ENCODE measurements around the gene HMGA1. TPM values are rescaled to one million over a fixed set of nuclear protein-coding genes. Genes with fewer than 3 reads are reported as not detected.
A peak's percentile ranks its signal among the peaks of the same experiment; 100 is the strongest.

The HMGA1 gene
- total and polyA plus RNA-seq, 10 of the 15 experiments (the other 5 are each of a cell fraction or from before 2014, with no cell fraction given): 13.4 to 885 (median 508) TPM

DNA sequence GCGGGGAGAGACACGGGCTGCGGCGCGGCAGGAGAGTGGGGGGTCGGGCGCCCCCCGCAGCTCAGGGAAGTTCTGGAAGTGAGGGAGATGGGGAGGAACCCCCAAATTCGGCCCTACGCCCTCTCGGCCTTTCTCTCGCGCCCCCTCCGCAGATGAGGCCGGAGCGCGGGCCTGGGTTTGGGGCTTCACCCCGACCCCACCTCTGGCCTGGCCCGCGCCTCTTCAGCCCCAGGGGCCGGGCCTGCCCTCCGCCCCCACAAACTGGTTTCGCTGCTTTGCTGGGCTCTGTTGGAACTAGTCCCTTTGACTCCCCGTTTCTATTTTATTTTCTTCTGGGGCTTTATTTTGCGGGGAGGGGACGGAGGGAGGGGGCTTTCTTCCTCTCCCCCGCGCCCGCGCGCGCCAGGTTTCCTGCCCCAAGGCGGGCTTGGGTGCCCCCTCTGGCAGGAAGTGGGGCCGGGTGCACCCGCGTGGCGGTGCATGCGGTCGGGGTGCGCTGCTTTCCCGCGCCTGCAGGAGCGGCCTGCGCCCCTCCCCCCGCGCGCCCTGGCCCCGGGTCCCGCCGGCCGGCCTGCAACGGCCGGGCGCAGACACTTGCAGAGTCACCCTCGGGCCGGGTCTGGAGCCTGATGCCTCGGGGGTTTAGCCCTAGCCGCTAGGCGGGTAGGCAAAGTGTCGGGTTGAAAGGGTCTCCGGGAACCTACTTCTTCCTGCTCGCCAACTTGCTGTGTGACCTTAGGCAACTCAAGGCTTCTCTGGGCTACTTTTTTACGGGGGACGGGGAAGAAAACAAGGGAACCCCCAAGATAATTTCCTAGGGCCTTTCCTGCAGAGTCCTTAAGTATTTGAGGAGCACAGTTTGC lies 1.3 kb downstream of the HMGA1 start (continued):
- TF ChIP-seq, protein P1, sequence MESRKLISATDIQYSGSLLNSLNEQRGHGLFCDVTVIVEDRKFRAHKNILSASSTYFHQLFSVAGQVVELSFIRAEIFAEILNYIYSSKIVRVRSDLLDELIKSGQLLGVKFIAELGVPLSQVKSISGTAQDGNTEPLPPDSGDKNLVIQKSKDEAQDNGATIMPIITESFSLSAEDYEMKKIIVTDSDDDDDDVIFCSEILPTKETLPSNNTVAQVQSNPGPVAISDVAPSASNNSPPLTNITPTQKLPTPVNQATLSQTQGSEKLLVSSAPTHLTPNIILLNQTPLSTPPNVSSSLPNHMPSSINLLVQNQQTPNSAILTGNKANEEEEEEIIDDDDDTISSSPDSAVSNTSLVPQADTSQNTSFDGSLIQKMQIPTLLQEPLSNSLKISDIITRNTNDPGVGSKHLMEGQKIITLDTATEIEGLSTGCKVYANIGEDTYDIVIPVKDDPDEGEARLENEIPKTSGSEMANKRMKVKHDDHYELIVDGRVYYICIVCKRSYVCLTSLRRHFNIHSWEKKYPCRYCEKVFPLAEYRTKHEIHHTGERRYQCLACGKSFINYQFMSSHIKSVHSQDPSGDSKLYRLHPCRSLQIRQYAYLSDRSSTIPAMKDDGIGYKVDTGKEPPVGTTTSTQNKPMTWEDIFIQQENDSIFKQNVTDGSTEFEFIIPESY (IDR thresholded peaks at IDR 0.05): no peak
- no peak for TF ChIP-seq SMAD1 (IDR thresholded peaks at IDR 0.05; ENCODE audit: low read depth, partially characterized antibody)
- peak; percentile 92; the same call in 1 of the 2 replicates for TF ChIP-seq GATAD2B (conservative IDR thresholded peaks at IDR 0.05; ENCODE audit: low read depth)
- TF ChIP-seq PML (IDR thresholded peaks at IDR 0.05; ENCODE audit: low read length): no peak
- TF ChIP-seq HDGF (IDR thresholded peaks at IDR 0.05): no peak
- no peak for TF ChIP-seq SUPT20H (IDR thresholded peaks at IDR 0.05; ENCODE audit: borderline replicate concordance, control insufficient read depth, low read depth, low read length)
- TF ChIP-seq, protein P2, sequence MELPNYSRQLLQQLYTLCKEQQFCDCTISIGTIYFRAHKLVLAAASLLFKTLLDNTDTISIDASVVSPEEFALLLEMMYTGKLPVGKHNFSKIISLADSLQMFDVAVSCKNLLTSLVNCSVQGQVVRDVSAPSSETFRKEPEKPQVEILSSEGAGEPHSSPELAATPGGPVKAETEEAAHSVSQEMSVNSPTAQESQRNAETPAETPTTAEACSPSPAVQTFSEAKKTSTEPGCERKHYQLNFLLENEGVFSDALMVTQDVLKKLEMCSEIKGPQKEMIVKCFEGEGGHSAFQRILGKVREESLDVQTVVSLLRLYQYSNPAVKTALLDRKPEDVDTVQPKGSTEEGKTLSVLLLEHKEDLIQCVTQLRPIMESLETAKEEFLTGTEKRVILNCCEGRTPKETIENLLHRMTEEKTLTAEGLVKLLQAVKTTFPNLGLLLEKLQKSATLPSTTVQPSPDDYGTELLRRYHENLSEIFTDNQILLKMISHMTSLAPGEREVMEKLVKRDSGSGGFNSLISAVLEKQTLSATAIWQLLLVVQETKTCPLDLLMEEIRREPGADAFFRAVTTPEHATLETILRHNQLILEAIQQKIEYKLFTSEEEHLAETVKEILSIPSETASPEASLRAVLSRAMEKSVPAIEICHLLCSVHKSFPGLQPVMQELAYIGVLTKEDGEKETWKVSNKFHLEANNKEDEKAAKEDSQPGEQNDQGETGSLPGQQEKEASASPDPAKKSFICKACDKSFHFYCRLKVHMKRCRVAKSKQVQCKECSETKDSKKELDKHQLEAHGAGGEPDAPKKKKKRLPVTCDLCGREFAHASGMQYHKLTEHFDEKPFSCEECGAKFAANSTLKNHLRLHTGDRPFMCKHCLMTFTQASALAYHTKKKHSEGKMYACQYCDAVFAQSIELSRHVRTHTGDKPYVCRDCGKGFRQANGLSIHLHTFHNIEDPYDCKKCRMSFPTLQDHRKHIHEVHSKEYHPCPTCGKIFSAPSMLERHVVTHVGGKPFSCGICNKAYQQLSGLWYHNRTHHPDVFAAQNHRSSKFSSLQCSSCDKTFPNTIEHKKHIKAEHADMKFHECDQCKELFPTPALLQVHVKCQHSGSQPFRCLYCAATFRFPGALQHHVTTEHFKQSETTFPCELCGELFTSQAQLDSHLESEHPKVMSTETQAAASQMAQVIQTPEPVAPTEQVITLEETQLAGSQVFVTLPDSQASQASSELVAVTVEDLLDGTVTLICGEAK (IDR thresholded peaks at IDR 0.05; ENCODE audit: borderline replicate concordance): no peak
- TF ChIP-seq MEF2B (IDR thresholded peaks at IDR 0.05; ENCODE audit: partially characterized antibody, poor library complexity, severe bottlenecking): peak; percentile 39
- TF ChIP-seq, protein P3, sequence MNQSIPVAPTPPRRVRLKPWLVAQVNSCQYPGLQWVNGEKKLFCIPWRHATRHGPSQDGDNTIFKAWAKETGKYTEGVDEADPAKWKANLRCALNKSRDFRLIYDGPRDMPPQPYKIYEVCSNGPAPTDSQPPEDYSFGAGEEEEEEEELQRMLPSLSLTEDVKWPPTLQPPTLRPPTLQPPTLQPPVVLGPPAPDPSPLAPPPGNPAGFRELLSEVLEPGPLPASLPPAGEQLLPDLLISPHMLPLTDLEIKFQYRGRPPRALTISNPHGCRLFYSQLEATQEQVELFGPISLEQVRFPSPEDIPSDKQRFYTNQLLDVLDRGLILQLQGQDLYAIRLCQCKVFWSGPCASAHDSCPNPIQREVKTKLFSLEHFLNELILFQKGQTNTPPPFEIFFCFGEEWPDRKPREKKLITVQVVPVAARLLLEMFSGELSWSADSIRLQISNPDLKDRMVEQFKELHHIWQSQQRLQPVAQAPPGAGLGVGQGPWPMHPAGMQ (IDR thresholded peaks at IDR 0.05; ENCODE audit: borderline replicate concordance): 0 out of 2 replicates have a peak, but pooled peaks have one; percentile 7
- no peak; the same call in 1 of the 2 replicates for TF ChIP-seq MXI1 (IDR thresholded peaks at IDR 0.05; ENCODE audit: low read depth, low read length)
- 0 out of 2 replicates have a peak, but pooled peaks have one; percentile 5 for TF ChIP-seq CREB1 (IDR thresholded peaks at IDR 0.05; ENCODE audit: low read depth)
- TF ChIP-seq CHD2 (IDR thresholded peaks at IDR 0.05; ENCODE audit: borderline replicate concordance, low read depth, low read length): peak; percentile 29; the same call in 1 of the 2 replicates
- 0 out of 2 replicates have a peak, but pooled peaks have one; percentile 30 for TF ChIP-seq ZNF217 (IDR thresholded peaks at IDR 0.05)
- no peak for TF ChIP-seq NFIC (IDR thresholded peaks at IDR 0.05; ENCODE audit: low read depth, low read length)
- peak; percentile 29; the same call in 1 of the 2 replicates for TF ChIP-seq ASH2L (IDR thresholded peaks at IDR 0.05; ENCODE audit: borderline replicate concordance, low read depth)
- no peak for TF ChIP-seq SP1 (IDR thresholded peaks at IDR 0.05; ENCODE audit: low read depth, low read length)
- TF ChIP-seq POLR2A (IDR thresholded peaks at IDR 0.05; ENCODE audit: low read depth, low read length): peak; percentile 66
- TF ChIP-seq, protein P4, sequence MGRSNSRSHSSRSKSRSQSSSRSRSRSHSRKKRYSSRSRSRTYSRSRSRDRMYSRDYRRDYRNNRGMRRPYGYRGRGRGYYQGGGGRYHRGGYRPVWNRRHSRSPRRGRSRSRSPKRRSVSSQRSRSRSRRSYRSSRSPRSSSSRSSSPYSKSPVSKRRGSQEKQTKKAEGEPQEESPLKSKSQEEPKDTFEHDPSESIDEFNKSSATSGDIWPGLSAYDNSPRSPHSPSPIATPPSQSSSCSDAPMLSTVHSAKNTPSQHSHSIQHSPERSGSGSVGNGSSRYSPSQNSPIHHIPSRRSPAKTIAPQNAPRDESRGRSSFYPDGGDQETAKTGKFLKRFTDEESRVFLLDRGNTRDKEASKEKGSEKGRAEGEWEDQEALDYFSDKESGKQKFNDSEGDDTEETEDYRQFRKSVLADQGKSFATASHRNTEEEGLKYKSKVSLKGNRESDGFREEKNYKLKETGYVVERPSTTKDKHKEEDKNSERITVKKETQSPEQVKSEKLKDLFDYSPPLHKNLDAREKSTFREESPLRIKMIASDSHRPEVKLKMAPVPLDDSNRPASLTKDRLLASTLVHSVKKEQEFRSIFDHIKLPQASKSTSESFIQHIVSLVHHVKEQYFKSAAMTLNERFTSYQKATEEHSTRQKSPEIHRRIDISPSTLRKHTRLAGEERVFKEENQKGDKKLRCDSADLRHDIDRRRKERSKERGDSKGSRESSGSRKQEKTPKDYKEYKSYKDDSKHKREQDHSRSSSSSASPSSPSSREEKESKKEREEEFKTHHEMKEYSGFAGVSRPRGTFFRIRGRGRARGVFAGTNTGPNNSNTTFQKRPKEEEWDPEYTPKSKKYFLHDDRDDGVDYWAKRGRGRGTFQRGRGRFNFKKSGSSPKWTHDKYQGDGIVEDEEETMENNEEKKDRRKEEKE (IDR thresholded peaks at IDR 0.05): no peak
- TF ChIP-seq ETV6 (conservative IDR thresholded peaks at IDR 0.05 in 1 of 2, IDR thresholded peaks at IDR 0.05 in 1 of 2; ENCODE audit: borderline replicate concordance in 1 of 2, low read depth in 1 of 2): no peak

Measured in GM12878 (cell line).